D721Med (cell line): ENCODE measurements around the gene ATP6V1G3.
A peak's percentile ranks its signal among the peaks of the same experiment; 100 is the strongest.

Experiments
- DNase-seq: peaks from one replicate; pipeline ENCODE4 v3.0.0; 2011; ENCODE audit warnings: low spot score; ENCODE audit not compliant: insufficient read length
- FAIRE-seq: peaks from 2 replicates; lab custom pipeline; 2011; peaks lifted over from hg19 to GRCh38; lab: Jason Lieb, UNC
- CTCF ChIP-seq: IDR thresholded peaks from 2 replicates; pipeline ENCODE4 v1.5.1; 2012; ENCODE audit warnings: mild to moderate bottlenecking, control low read depth; ENCODE audit not compliant: insufficient read depth; ENCODE audit errors: missing control alignments

ATP6V1G3 gene

GRCh38 chr1:198493329-198493728 is 47.2 kb downstream of the ATP6V1G3 start:
- FAIRE-seq = no peak
- TF ChIP-seq CTCF = no peak
- no peak for DNase-seq

- TF ChIP-seq CTCF = no peak
- no peak for DNase-seq
Measured at GRCh38 chr1:198492872-198493271, 47.6 kb downstream of the ATP6V1G3 start.

GRCh38 chr1:198491596-198491995 is 48.9 kb downstream of the ATP6V1G3 start:
- peak; percentile 86 for FAIRE-seq

More at GRCh38 chr1:198492872-198493271, 47.6 kb downstream of the ATP6V1G3 start:
- FAIRE-seq = no peak

GRCh38 chr1:198491028-198491427 is 49.5 kb downstream of the ATP6V1G3 start:
- TF ChIP-seq CTCF = no peak
- FAIRE-seq (no peak), DNase-seq (no peak)

More at GRCh38 chr1:198491596-198491995, 48.9 kb downstream of the ATP6V1G3 start:
- TF ChIP-seq CTCF = no peak
- no peak for DNase-seq

GRCh38 chr1:198490224-198490623 is 50.3 kb downstream of the ATP6V1G3 start:
- DNase-seq (no peak), FAIRE-seq (no peak)
- no peak for TF ChIP-seq CTCF

GRCh38 chr1:198486903-198487302 is 53.6 kb downstream of the ATP6V1G3 start:
- FAIRE-seq (peak; percentile 90), DNase-seq (no peak)
- no peak for TF ChIP-seq CTCF

GRCh38 chr1:198483645-198484044 is 56.8 kb downstream of the ATP6V1G3 start:
- FAIRE-seq (peak; percentile 21), DNase-seq (no peak)
- no peak for TF ChIP-seq CTCF
